Epithelial cell of proximal tubule (primary cell): ENCODE measurements around the gene XIRP2. TPM values are rescaled to one million over a fixed set of nuclear protein-coding genes. Genes with fewer than 3 reads are reported as not detected.

Experiments
- DNase-seq: peaks from one replicate; pipeline ENCODE4 v3.0.0-alpha.2; 2011; ENCODE audit warnings: low read depth
- H3K4me3 ChIP-seq: 2 replicates; pipeline ENCODE4 v1.5.1; 2011; ENCODE audit warnings: low read depth, mild to moderate bottlenecking, low read length
- CTCF ChIP-seq: conservative IDR thresholded peaks from 2 replicates; pipeline ENCODE4 v1.5.1; 2012; ENCODE audit warnings: low read depth, mild to moderate bottlenecking, low read length
- total RNA-seq: library from RNA; depleted of rRNA; stranded (reverse); fragments of >200 nt; gene quantifications from 2 replicates; pipeline ENCODE4 v1.2.3, GENCODE V29; 2015

XIRP2 gene
- total RNA-seq, 1 donor from 2014 or later, result not detected

DNA sequence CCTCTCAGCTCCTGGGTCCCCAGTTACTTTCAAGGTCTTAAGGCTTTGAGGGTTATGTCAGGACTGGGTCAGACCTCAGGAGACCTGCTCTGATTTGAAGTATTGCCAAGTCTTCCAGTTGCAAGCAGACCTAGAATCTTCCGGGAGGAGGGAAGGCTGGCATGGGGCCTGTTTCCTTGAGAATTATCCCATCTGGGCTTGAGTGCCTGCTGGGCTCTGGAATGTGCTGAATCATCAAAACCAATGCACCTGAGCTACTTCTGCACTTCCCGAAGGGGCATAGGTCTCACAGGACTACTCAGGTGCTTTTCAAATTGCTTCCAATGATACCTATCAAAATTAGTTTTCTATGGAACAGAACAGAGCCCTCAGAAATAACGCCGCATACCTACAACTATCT is 327.3 kb downstream of the XIRP2 start:
- no peak for DNase-seq
- no peak overlapping the region for H3K4me3 ChIP-seq
- TF ChIP-seq CTCF, result no peak

DNA sequence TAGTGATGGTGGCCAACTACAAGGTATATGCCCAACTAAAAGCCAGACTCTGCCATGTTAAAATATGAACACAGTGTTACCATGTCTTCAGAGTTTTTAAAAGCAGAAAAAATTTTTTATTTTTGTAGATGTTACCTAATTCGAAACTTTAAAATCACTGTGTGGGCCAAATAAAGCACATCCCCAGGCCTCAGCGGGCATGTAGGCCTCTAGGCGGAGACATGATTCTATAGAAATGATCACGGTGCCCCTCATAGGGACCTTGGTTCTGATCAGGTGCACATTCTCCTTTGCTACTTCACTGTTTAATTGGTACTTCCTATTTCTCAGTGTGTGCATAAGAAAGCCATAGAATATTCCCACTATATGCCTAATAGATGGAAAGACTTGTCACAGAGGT is 349.2 kb downstream of the XIRP2 start:
- no peak for TF ChIP-seq CTCF
- no peak overlapping the region for H3K4me3 ChIP-seq
- DNase-seq, result no peak

- TF ChIP-seq CTCF, result no peak
- no peak overlapping the region for H3K4me3 ChIP-seq
- no peak for DNase-seq
Observed at GRCh38 chr2:167240671-167241070, 352.4 kb downstream of the XIRP2 start.

GRCh38 chr2:167249197-167249596 is 360.9 kb downstream of the XIRP2 start:
- no peak for DNase-seq
- H3K4me3 ChIP-seq, result no peak overlapping the region
- TF ChIP-seq CTCF, result no peak

DNA sequence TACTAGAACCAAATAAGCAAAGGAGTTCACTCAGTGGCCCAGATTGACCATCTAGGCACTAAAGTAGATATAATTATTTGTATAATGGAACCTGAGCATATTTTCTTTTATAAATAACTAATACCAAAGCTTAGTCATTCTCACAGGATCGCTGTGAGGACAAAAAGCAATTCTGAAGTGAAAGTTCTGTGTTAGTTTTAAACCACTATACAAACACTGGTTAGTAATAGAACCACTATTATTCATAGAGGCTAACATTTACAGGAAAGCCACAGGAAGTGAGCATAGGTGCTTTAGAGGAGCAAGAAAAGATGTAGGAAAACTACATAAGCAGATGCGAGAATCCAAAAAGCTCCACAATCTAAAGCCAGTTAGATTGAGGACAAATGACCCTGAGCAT is 364.7 kb downstream of the XIRP2 start:
- no peak overlapping the region for H3K4me3 ChIP-seq
- TF ChIP-seq CTCF, result no peak
- DNase-seq, result no peak

- no peak for DNase-seq
- TF ChIP-seq CTCF, result no peak
- no peak overlapping the region for H3K4me3 ChIP-seq
Observed at GRCh38 chr2:167254721-167255120, 366.4 kb downstream of the XIRP2 start.

GRCh38 chr2:167258712-167259111 is 370.4 kb downstream of the XIRP2 start:
- DNase-seq, result no peak
- TF ChIP-seq CTCF, result no peak
- H3K4me3 ChIP-seq, result no peak overlapping the region
